Measurements from ENCODE around the gene FRMD3.

The FRMD3 gene

GRCh38 chr9:83392228-83392627, 146.0 kb downstream of the FRMD3 start:
- POLR2A ChIA-PET, result no interaction called here
- no peak for DNase-seq (ENCODE audit: extremely low spot score)
- CTCF ChIA-PET, result no interaction called here

GRCh38 chr9:83388346-83388745, 149.9 kb downstream of the FRMD3 start:
- POLR2A ChIA-PET, result no interaction called here
- no peak for DNase-seq (ENCODE audit: extremely low spot score)
- CTCF ChIA-PET, result no interaction called here
- no peak for TF ChIP-seq FOXA1 (IDR thresholded peaks at IDR 0.05)
- TF ChIP-seq PKNOX1 (IDR thresholded peaks at IDR 0.05), result no peak
- no peak for TF ChIP-seq ARNT (IDR thresholded peaks at IDR 0.05)
- no peak for TF ChIP-seq FOXK2 (IDR thresholded peaks at IDR 0.05)
- no peak for TF ChIP-seq ELF4 (IDR thresholded peaks at IDR 0.05)
- TF ChIP-seq ZNF384 (IDR thresholded peaks at IDR 0.05), result no peak
- no peak for TF ChIP-seq NFRKB (IDR thresholded peaks at IDR 0.05)
- no peak for TF ChIP-seq FOXM1 (IDR thresholded peaks at IDR 0.05; ENCODE audit: borderline replicate concordance)
- TF ChIP-seq LEF1 (IDR thresholded peaks at IDR 0.05; ENCODE audit: borderline replicate concordance), result no peak
- TF ChIP-seq L3MBTL2 (conservative IDR thresholded peaks at IDR 0.05), result no peak
- TF ChIP-seq HDGF (IDR thresholded peaks at IDR 0.05; ENCODE audit: borderline replicate concordance), result no peak
- TF ChIP-seq SP1 (IDR thresholded peaks at IDR 0.05), result no peak
- no peak for TF ChIP-seq CTBP1 (IDR thresholded peaks at IDR 0.05; ENCODE audit: borderline replicate concordance)
- TF ChIP-seq BHLHE40 (IDR thresholded peaks at IDR 0.05; ENCODE audit: borderline replicate concordance), result no peak
- TF ChIP-seq SUZ12 (IDR thresholded peaks at IDR 0.05), result no peak

More at GRCh38 chr9:83392228-83392627, 146.0 kb downstream of the FRMD3 start:
- TF ChIP-seq ZNF384 (IDR thresholded peaks at IDR 0.05) (no peak), NFRKB (IDR thresholded peaks at IDR 0.05) (no peak), SP1 (IDR thresholded peaks at IDR 0.05) (no peak), FOXK2 (IDR thresholded peaks at IDR 0.05) (no peak), LEF1 (IDR thresholded peaks at IDR 0.05; ENCODE audit: borderline replicate concordance) (no peak), CTBP1 (IDR thresholded peaks at IDR 0.05; ENCODE audit: borderline replicate concordance) (no peak), L3MBTL2 (conservative IDR thresholded peaks at IDR 0.05) (no peak)

GRCh38 chr9:83387401-83388185, 150.6 kb downstream of the FRMD3 start:
- ChIA-PET POLR2A (no interaction called here), CTCF (no interaction called here)
- no peak for DNase-seq (ENCODE audit: extremely low spot score)
- TF ChIP-seq ELF4 (IDR thresholded peaks at IDR 0.05), result no peak
- TF ChIP-seq CTBP1 (IDR thresholded peaks at IDR 0.05; ENCODE audit: borderline replicate concordance), result no peak
- no peak for TF ChIP-seq ARNT (IDR thresholded peaks at IDR 0.05)
- no peak for TF ChIP-seq SP1 (IDR thresholded peaks at IDR 0.05)
- no peak for TF ChIP-seq FOXK2 (IDR thresholded peaks at IDR 0.05)
- no peak for TF ChIP-seq FOXM1 (IDR thresholded peaks at IDR 0.05; ENCODE audit: borderline replicate concordance)
- TF ChIP-seq HDGF (IDR thresholded peaks at IDR 0.05; ENCODE audit: borderline replicate concordance), result no peak
- TF ChIP-seq NFRKB (IDR thresholded peaks at IDR 0.05), result no peak
- TF ChIP-seq L3MBTL2 (conservative IDR thresholded peaks at IDR 0.05), result no peak
- TF ChIP-seq ZNF384 (IDR thresholded peaks at IDR 0.05), result no peak
- TF ChIP-seq TARDBP (IDR thresholded peaks at IDR 0.05), result no peak
- TF ChIP-seq SUZ12 (IDR thresholded peaks at IDR 0.05), result no peak
- TF ChIP-seq FOXA1 (IDR thresholded peaks at IDR 0.05), result no peak
- TF ChIP-seq LEF1 (IDR thresholded peaks at IDR 0.05; ENCODE audit: borderline replicate concordance), result no peak
- TF ChIP-seq BHLHE40 (IDR thresholded peaks at IDR 0.05; ENCODE audit: borderline replicate concordance), result no peak
- no peak for TF ChIP-seq PKNOX1 (IDR thresholded peaks at IDR 0.05)

GRCh38 chr9:83385317-83385716, 152.9 kb downstream of the FRMD3 start:
- ChIA-PET CTCF (no interaction called here), POLR2A (no interaction called here)
- TF ChIP-seq NFRKB (IDR thresholded peaks at IDR 0.05) (no peak), BHLHE40 (IDR thresholded peaks at IDR 0.05; ENCODE audit: borderline replicate concordance) (no peak), ZNF384 (IDR thresholded peaks at IDR 0.05) (no peak), L3MBTL2 (conservative IDR thresholded peaks at IDR 0.05) (no peak), FOXK2 (IDR thresholded peaks at IDR 0.05) (no peak), PKNOX1 (IDR thresholded peaks at IDR 0.05) (no peak), TARDBP (IDR thresholded peaks at IDR 0.05) (no peak)
- no peak for DNase-seq (ENCODE audit: extremely low spot score)

- TF ChIP-seq ARNT (IDR thresholded peaks at IDR 0.05), result no peak
- TF ChIP-seq ZNF384 (IDR thresholded peaks at IDR 0.05), result no peak
- TF ChIP-seq CTBP1 (IDR thresholded peaks at IDR 0.05; ENCODE audit: borderline replicate concordance), result no peak
- TF ChIP-seq HDGF (IDR thresholded peaks at IDR 0.05; ENCODE audit: borderline replicate concordance), result no peak
- TF ChIP-seq LEF1 (IDR thresholded peaks at IDR 0.05; ENCODE audit: borderline replicate concordance), result no peak
- no peak for TF ChIP-seq SUZ12 (IDR thresholded peaks at IDR 0.05)
- TF ChIP-seq BHLHE40 (IDR thresholded peaks at IDR 0.05; ENCODE audit: borderline replicate concordance), result no peak
- no peak for TF ChIP-seq PKNOX1 (IDR thresholded peaks at IDR 0.05)
- TF ChIP-seq NFRKB (IDR thresholded peaks at IDR 0.05), result no peak
- TF ChIP-seq SP1 (IDR thresholded peaks at IDR 0.05), result no peak
- no peak for TF ChIP-seq ELF4 (IDR thresholded peaks at IDR 0.05)
- TF ChIP-seq L3MBTL2 (conservative IDR thresholded peaks at IDR 0.05), result no peak
- no peak for TF ChIP-seq FOXK2 (IDR thresholded peaks at IDR 0.05)
- no peak for TF ChIP-seq FOXM1 (IDR thresholded peaks at IDR 0.05; ENCODE audit: borderline replicate concordance)
- no peak for TF ChIP-seq FOXA1 (IDR thresholded peaks at IDR 0.05)
- no peak for TF ChIP-seq TARDBP (IDR thresholded peaks at IDR 0.05)
- ChIA-PET CTCF (no interaction called here), POLR2A (no interaction called here)
- DNase-seq (ENCODE audit: extremely low spot score), result no peak
Measured at GRCh38 chr9:83384214-83384613, 154.0 kb downstream of the FRMD3 start.

Data from HEK293T (cell line).